Urinary bladder (tissue), 4 donors: ENCODE results near the gene ICOS. TPM values are rescaled to one million over a fixed set of nuclear protein-coding genes. Genes with fewer than 3 reads are reported as not detected.
"Not testable (repeated sequence)": the region's sequence is repeated elsewhere in the genome, so short reads cannot be mapped to it uniquely, and the experiment has no call there.

Source experiments
- DNase-seq: peaks from one replicate; pipeline ENCODE4 v3.0.0-alpha.2; 2015; ENCODE audit errors: extremely low spot score
- H3K27ac ChIP-seq: one replicate; pipeline ENCODE4 v1.5.1; 2013; ENCODE audit warnings: low read depth, mild to moderate bottlenecking, moderate library complexity
- H3K36me3 ChIP-seq: one replicate; pipeline ENCODE4 v1.6.1; 2013; ENCODE audit warnings: mild to moderate bottlenecking, moderate library complexity; ENCODE audit not compliant: insufficient read depth
- H3K4me1 ChIP-seq: one replicate; pipeline ENCODE4 v1.6.1; 2013; ENCODE audit warnings: mild to moderate bottlenecking, moderate library complexity; ENCODE audit not compliant: insufficient read depth
- H3K4me3 ChIP-seq: one replicate; pipeline ENCODE4 v1.5.1; 2013; ENCODE audit warnings: low read depth, low read length
- WGBS: extraction: QIAGEN DNeasy Blood & Tissue Kit; methylation state at CpG from one replicate; pipeline ENCODE4 v1.1.7; 2013; 5-methylcytosine and 5-hydroxymethylcytosine counted together
- polyA plus RNA-seq: library from polyadenylated mRNA; stranded (reverse); fragments of 200-250 nt; gene quantifications from one replicate; pipeline ENCODE4 v1.2.3, GENCODE V29; 2013
- total RNA-seq: library from RNA; depleted of rRNA; stranded (reverse); fragments of >200 nt; gene quantifications from one replicate; pipeline ENCODE4 v1.2.3, GENCODE V29; 2014
- donor health status: healthy with polysubstance abuse.
- donor health status: healthy.

Gene ICOS
- total and polyA plus RNA-seq, 2 donors, result 0.14 to 0.21 TPM

DNA sequence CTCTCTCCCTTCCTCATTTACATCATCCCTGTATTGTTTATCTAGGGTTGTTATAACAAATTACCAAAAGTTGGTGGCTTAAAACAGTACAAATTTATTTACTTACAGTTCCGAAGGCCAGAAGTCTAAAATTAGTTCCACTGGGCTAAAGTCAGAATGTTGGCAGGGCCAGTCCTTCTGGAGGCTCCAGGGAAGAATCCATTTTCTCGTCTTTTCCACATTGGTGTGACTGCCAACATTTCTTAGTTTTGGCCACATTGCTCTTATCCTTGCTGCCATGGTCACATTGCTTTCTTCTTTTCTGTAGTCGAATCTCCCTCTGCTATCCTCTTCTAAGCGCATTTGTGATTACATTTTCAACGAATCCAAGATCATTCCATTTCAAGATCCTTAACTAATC is 34.7 kb downstream of the ICOS start:
- DNase-seq, result no peak
- H3K4me3 ChIP-seq, result no peak overlapping the region
- WGBS, result 51% methylated on average over 5 of the region's 5 CpGs

DNA sequence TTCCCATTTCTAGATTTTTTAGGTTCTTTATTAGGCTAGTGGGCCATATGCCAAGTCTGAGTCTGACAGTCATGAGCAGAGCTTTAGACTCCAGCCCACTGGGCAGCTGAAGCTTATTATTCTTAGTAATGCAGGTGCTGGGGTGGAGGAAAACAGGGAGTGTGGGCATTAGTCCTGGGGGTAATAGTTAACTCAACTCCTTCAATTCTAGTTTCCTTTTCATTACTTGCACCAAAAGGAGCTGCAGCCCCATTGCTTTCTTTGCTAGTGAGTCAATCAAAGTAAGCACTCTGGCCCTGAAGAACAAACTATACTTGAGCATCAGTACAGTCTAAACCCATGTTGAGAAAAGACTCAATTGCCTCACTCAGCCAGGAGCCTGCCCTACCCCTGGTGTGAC is 35.5 kb downstream of the ICOS start:
- H3K36me3 ChIP-seq, result no peaks in the 10 kb centered on the region
- no peak overlapping the region for H3K27ac ChIP-seq
- DNase-seq, result no peak
- no peaks in the 10 kb centered on the region for H3K4me1 ChIP-seq
- no peak overlapping the region for H3K4me3 ChIP-seq

More for the DNA sequence above, 34.7 kb downstream of the ICOS start:
- Histone ChIP-seq H3K36me3 (no peaks in the 10 kb centered on the region), H3K4me1 (no peaks in the 10 kb centered on the region), H3K27ac (no peak overlapping the region)

DNA sequence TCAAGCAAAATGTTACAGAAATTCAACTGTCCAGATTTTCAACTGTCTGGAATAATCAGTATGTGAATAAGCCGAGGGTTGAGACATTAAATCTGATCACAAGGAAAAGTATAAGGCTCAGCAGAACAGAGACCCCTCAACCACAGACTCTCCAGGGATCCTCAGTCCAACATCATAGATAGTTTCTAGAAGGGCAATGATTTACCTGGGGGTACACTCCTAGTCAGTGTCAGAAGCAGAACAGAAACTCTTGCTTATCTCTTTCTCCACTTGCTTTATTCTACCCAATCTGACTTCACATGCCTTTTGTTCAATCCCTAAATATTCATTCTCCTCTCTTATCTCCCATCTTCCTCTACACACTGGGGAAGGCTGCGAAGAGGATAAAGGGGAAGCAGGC is 36.4 kb downstream of the ICOS start:
- Histone ChIP-seq H3K4me3 (no peak overlapping the region), H3K4me1 (no peaks in the 10 kb centered on the region), H3K36me3 (no peaks in the 10 kb centered on the region), H3K27ac (no peak overlapping the region)
- DNase-seq, result no peak
- 96% methylated on average over 2 of the region's 2 CpGs for WGBS

DNA sequence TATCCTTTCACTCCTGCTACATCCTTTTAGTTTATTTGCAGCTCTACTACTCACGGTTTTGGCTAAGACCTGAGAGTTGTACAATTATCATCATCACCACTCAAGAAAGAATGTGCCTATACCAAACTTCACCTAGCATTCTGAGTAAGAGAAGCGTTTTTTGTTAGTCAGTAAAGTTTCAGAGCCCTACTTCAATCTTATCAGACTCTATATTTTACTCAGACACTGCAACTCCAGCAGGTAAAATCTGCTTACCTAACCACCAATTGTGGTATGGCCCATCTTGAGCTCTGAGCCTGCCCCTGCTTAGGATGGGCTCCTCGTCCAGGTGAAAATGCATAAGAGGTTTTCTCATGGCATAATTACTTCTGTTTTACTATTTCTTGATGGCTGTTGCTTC is 37.1 kb downstream of the ICOS start:
- no peaks in the 10 kb centered on the region for H3K36me3 ChIP-seq
- no peak for DNase-seq
- 80% methylated on average over 3 of the region's 3 CpGs for WGBS
- no peaks in the 10 kb centered on the region for H3K4me1 ChIP-seq
- no peak overlapping the region for H3K27ac ChIP-seq
- no peak overlapping the region for H3K4me3 ChIP-seq

DNA sequence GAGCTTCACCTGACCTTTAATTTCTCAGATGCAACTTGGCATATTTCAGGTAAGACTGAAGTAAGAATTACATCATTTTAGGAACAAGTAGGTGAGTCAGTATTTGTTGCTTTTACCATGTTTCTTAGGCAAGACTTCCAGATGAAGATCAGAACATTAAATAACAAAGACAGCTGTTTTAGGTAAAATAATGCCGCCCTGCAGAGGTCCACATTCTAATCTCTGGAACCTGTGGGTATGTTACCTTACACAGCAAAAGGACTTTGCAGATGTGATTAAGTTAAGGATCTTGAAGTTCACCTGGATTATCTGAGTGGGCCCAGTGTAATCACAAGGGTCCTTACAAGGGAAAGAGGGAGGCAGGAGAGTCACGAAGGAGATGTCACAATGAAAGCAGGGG is 39.3 kb downstream of the ICOS start:
- Histone ChIP-seq H3K36me3 (no peaks in the 10 kb centered on the region), H3K27ac (no peak overlapping the region), H3K4me1 (no peaks in the 10 kb centered on the region), H3K4me3 (no peak overlapping the region)
- no peak for DNase-seq
- WGBS, result 92% methylated on average over 2 of the region's 2 CpGs

DNA sequence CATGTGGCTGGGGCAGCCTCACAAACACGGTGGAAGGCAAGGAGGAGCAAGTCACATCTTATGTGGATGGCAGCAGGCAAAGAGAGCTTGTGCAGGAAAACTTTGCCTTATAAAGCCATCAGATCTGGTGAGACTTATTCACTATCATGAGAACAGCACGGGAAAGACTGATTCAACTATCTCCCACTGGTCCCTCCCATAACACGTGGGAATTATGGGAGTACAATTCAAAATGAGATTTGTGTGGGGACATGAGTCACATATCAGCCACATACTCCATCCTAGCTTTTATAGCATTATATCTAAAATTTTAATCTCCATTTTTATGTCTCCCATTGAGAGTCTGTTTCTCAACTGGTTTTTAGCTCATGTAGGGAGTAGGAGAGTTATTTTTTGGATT is 45.7 kb downstream of the ICOS start:
- H3K27ac ChIP-seq, result no peak overlapping the region
- 83% methylated on average over 3 of the region's 3 CpGs for WGBS

DNA sequence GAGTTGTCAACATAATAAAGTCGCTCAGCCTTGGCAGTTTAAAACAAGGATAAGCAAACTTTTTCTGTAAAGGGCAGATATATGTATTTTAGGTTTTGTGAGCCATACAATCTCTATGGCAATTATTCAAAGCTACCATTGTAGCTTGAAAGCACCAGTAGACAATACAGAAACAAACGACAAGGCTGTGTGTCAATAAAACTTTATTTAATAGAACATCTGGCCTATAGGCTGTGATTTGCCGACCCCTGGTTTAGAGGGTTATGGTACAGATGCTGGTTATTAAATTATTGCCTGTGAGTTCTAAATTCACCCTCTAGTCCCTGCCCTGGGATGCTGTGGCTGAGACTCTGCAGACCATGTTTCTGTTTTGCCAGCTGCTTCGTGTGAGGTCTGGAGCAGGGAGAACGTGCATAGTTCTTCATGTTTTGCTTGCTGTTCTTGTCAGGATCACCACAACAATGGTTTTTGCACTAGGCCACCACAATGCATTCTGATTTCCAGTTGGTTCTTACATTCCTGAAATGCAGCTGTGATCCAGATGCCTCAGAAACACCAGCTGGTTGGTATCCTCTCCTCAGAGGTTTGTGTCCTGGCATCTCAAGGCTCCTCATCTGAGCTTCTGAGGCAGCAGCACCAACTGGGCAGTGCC is 46.6 kb downstream of the ICOS start:
- no peak for DNase-seq
- no peaks in the 10 kb centered on the region for H3K36me3 ChIP-seq
- WGBS, result 81% methylated on average over 5 of the region's 5 CpGs
- no peak overlapping the region for H3K27ac ChIP-seq
- H3K4me1 ChIP-seq, result no peaks in the 10 kb centered on the region
- H3K4me3 ChIP-seq, result no peak overlapping the region

More for the DNA sequence above, 45.7 kb downstream of the ICOS start:
- Histone ChIP-seq H3K4me1 (no peaks in the 10 kb centered on the region), H3K36me3 (no peaks in the 10 kb centered on the region), H3K4me3 (no peak overlapping the region)
- no peak for DNase-seq

DNA sequence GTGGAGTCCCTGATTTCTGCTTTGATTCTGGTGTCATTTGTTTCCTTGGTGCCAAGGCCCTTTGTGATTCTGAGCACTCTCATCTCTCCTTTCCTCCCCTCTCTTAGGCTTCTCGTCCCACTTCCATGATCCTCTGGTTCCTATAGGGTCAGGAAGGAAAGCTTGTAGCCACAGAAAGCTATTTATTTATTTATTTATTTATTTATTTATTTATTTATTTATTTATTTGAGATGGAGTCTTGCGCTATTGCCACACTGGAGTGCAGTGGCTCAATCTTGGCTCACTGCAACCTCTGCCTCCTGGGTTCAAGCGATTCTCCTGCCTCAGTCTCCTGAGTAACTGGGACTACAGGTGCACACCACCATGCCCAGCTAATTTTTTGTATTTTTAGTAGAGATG is 49.4 kb downstream of the ICOS start:
- not testable (repeated sequence) for H3K27ac ChIP-seq, DNase-seq, H3K36me3 ChIP-seq, H3K4me3 ChIP-seq, H3K4me1 ChIP-seq
- 87% methylated on average over 3 of the region's 3 CpGs for WGBS

DNA sequence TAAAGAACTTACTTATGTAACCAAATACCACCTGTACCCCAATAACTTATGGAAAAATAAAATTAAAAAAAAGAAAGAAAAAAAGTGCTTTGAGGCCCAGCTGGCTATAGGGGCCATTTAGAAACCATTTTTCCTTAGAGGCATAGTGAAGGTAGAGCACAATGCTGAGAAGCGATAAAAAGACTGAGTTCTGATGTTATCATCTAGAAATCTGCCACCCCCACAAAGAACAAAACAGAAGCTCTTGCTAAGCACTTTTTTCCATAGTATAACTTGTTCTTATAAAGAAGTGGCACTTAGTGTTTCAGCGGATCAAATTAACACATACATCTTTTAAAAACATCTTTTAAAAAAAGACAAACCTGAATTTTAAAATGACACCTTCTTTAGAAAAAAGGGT is 51.4 kb downstream of the ICOS start:
- Histone ChIP-seq H3K36me3 (no peaks in the 10 kb centered on the region), H3K27ac (no peak overlapping the region), H3K4me1 (no peaks in the 10 kb centered on the region), H3K4me3 (no peak overlapping the region)
- 89% methylated on average over 2 of the region's 2 CpGs for WGBS
- DNase-seq, result no peak

DNA sequence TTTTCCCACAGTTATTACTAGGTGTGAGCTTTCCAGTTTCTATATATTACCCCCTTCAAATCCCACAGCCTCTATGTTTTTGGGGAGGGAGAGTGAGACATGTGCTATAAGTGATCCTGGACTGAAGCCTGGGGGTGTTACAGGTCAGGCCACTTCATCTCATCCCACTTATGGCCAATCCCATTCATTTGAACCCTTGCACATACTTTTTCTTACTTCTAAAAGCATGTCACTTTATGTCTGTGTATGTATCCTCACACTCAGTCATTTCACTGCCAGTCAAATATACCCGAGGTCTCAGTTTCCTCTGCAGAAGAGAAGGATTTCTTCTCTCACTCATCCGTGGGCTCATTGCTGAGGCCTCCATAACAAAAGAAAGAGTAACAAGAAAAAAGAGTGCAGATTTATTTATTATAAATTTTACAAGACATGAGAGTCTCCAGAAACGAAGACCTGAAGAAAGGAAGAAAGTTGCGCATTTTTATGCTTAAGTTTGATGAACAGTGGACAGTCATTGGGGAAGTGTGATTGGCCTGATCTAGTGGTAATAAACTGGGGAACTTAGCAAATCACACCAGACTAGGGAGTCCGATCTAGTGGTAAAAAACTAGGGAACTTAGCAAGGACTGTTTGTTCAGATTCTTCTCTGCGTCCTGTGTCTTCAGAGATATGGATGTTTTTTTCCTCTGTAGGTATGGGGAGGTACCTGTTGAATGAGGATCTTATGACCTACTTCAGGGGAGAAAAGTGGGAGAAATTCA is 52.1 kb downstream of the ICOS start:
- Histone ChIP-seq H3K36me3 (no peaks in the 10 kb centered on the region), H3K4me3 (no peak overlapping the region), H3K4me1 (no peaks in the 10 kb centered on the region), H3K27ac (no peak overlapping the region)
- DNase-seq, result no peak
- 89% methylated on average over 6 of the region's 6 CpGs for WGBS

DNA sequence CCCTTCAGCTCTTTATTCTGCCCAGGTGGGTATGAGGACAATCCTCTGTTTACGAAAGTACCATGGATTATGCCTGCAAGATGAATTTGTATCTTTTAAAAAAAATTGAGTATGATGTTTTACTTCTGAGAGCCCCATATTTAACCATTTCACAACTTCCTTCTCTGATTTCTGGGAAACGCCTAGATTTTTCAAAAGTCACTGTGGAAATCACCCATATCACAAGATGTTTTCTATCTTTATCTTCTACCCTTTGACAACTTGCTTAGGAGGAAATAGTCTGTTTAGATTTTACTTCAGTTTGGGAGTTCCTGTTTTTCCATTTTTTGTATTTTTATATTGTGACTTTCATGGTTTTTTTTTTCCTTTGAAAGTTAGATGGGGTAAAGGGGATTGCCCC is 53.0 kb downstream of the ICOS start:
- DNase-seq, result no peak
- no peaks in the 10 kb centered on the region for H3K4me1 ChIP-seq
- no peaks in the 10 kb centered on the region for H3K36me3 ChIP-seq
- WGBS, result 81% methylated on average over 2 of the region's 2 CpGs
- H3K4me3 ChIP-seq, result no peak overlapping the region
- no peak overlapping the region for H3K27ac ChIP-seq

DNA sequence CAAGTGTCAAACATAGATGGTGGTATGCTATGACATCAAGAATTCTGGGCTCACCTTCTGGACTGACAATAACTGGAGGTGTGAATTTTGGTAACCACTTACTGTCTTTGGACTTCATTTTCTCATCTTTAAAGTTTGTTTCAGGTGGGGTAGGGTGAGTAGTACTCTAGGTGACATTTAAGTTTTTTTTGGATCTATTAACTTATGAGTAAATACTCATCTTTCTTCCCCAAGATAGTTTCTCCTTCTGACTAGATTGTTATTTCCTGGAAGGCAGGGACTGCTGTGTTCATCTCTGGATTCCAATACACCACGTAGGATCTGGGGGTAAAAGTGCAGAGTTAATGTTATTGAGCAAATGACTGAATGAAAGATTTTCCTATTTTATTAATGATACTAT is 55.9 kb downstream of the ICOS start:
- Histone ChIP-seq H3K4me1 (no peaks in the 10 kb centered on the region), H3K36me3 (no peaks in the 10 kb centered on the region), H3K27ac (no peak overlapping the region), H3K4me3 (no peak overlapping the region)
- DNase-seq, result no peak
- 79% methylated on average over 1 of the region's 1 CpG for WGBS

DNA sequence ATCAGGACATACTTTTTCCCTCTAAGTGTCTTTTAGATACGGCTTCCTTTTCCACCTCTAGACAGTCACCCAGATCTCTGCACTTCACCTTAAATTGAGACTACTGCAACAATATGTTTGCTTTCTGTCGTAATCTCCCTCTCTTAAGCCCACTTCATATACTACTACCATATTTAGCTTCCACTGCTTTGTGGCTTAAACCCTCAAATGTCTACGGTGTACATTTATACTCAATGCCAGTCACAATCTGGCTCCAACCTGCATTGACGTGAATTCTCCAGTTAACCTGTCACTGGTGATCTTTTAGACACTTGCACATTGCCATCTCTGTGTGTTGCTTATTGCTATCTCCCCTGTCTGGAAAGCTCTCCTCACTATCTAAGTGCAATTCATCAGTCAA is 56.4 kb downstream of the ICOS start:
- H3K36me3 ChIP-seq, result no peaks in the 10 kb centered on the region
- H3K4me1 ChIP-seq, result no peaks in the 10 kb centered on the region
- no peak overlapping the region for H3K27ac ChIP-seq
- DNase-seq, result no peak
- 66% methylated on average over 4 of the region's 4 CpGs for WGBS
- H3K4me3 ChIP-seq, result no peak overlapping the region

DNA sequence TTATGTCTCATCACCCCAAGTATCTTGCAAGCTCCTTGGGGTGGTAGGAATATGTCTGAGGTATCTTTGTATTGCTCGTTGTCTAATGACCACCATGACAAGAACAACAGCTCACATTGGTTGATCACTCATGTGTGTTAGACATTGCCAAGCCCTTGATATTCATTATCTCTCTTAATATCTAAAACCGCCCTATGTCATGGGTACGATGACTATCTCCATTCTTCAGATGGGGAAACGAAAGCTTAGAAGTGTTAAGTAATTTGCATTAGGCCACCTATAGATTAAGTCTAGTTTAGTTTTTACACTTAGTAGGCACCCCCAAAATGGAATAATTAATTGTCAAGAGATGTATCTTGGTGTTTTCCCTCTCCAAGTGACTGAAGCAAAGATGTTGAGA is 57.0 kb downstream of the ICOS start:
- Histone ChIP-seq H3K27ac (no peak overlapping the region), H3K36me3 (no peaks in the 10 kb centered on the region), H3K4me3 (no peak overlapping the region), H3K4me1 (no peaks in the 10 kb centered on the region)
- DNase-seq, result no peak
- 86% methylated on average over 4 of the region's 4 CpGs for WGBS
